Vein endothelial cell (primary cell): Measurements from ENCODE around the gene PLIN1. TPM values are rescaled to one million over a fixed set of nuclear protein-coding genes. Genes with fewer than 3 reads are reported as not detected.

Experiments
- small RNA-seq: library from RNA; depleted of rRNA; stranded (forward); fragments of <200 nt; gene quantifications from one replicate; pipeline ENCODE3, GENCODE V24; 2012
- total RNA-seq: library from RNA; depleted of rRNA; stranded (reverse); fragments of >200 nt; gene quantifications from 2 replicates; pipeline ENCODE4 v1.2.3, GENCODE V29; 2012

PLIN1 gene
- 0.10 TPM in 1 of 2 replicates, not detected in the other for total RNA-seq

GRCh38 chr15:89679212-89679611, at the start of gene PLIN1:
Gene PLIN1, minus strand, starts transcription at chr15:89679367. Its CDS starts 1,878 bp downstream, at chr15:89677489.

GRCh38 chr15:89690276-89691218, 11.4 kb upstream of the PLIN1 start, which contains the start of the genes PEX11A and WDR93:
Gene PEX11A, minus strand, starts transcription at chr15:89690754. Its CDS starts 122 bp downstream, at chr15:89690632.
Gene WDR93, plus strand, starts transcription at chr15:89690811. Its CDS starts 10,936 bp downstream, at chr15:89701747.

GRCh38 chr15:89654847-89655805, 24.0 kb downstream of the PLIN1 start, which contains the start of gene KIF7:
Gene KIF7, minus strand, starts transcription at chr15:89655467. Its CDS starts 2,537 bp downstream, at chr15:89652930.

Small RNA genes lying within 50 kb of the gene (small RNA-seq; reads per million reads assigned to genes)
- gene RNU6-132P, result 0.08 reads per million

Other genes with a start within 250 kb of the PLIN1 start
- gene RHCG, start 182.8 kb downstream of the PLIN1 start, total RNA-seq, result not detected in 2 replicates
- 3.3 and 6.2 TPM in 2 replicates for gene TICRR, start 103.9 kb downstream of the PLIN1 start, total RNA-seq
- gene KIF7, start 23.9 kb downstream of the PLIN1 start, total RNA-seq, result 3.9 and 4.2 TPM in 2 replicates
- 2.4 and 3.3 TPM in 2 replicates for gene PEX11A, start 11.4 kb upstream of the PLIN1 start, total RNA-seq
- gene WDR93, start 11.4 kb upstream of the PLIN1 start, total RNA-seq, result 0.10 TPM in 1 of 2 replicates, not detected in the other
- gene MESP1, start 71.9 kb upstream of the PLIN1 start, total RNA-seq, result 0.10 and 0.33 TPM in 2 replicates
- 0.19 TPM in 1 of 2 replicates, not detected in the other for gene MESP2, start 97.0 kb upstream of the PLIN1 start, total RNA-seq
- 19.9 and 35.5 TPM in 2 replicates for gene ANPEP, start 135.5 kb upstream of the PLIN1 start, total RNA-seq
- 41.8 and 43.8 TPM in 2 replicates for gene AP3S2, start 214.6 kb upstream of the PLIN1 start, total RNA-seq
- 10.3 and 11.4 TPM in 2 replicates for gene ARPIN, start 233.6 kb upstream of the PLIN1 start, total RNA-seq